HG03469 (cell line): ENCODE data around the gene OR5J2.
"Not testable (repeated sequence)": the region's sequence is repeated elsewhere in the genome, so short reads cannot be mapped to it uniquely, and the experiment has no call there.

ENCODE experiments used
- ATAC-seq: cut with Tn5 transposase; IDR thresholded peaks from one replicate; pipeline ENCODE4 v1.9.1; 2021; ENCODE audit warnings: mild to moderate bottlenecking, moderate library complexity, moderate number of reproducible peaks; ENCODE audit not compliant: unreplicated experiment

Gene OR5J2

GRCh38 chr11:56176318-56176717, at the start of gene OR5J2:
Gene OR5J2, plus strand, starts transcription at chr11:56176618. Its CDS starts 0 bp downstream, at chr11:56176618.
- ATAC-seq: no peak

GRCh38 chr11:56140151-56140661, 36.2 kb upstream of the OR5J2 start, which contains the start of gene OR8J3:
Gene OR8J3, minus strand, starts transcription at chr11:56140201. Its CDS starts 2,483 bp downstream, at chr11:56137718.
- no peak for ATAC-seq

GRCh38 chr11:56143681-56144080, 32.7 kb upstream of the OR5J2 start:
- not testable (repeated sequence) for ATAC-seq

- ATAC-seq: no peak
Observed at GRCh38 chr11:56151376-56151775, 25.0 kb upstream of the OR5J2 start.

- ATAC-seq: no peak
Observed at GRCh38 chr11:56152333-56152732, 24.1 kb upstream of the OR5J2 start.

- ATAC-seq: no peak
Observed at GRCh38 chr11:56160217-56160616, 16.2 kb upstream of the OR5J2 start, which contains the start of gene OR8K5. Gene OR8K5, minus strand, starts transcription at chr11:56160317. Its CDS starts 0 bp downstream, at chr11:56160317.

GRCh38 chr11:56163804-56164203, 12.6 kb upstream of the OR5J2 start:
- no peak for ATAC-seq

- no peak for ATAC-seq
Observed at GRCh38 chr11:56172256-56172830, 4.1 kb upstream of the OR5J2 start.

- ATAC-seq: no peak
Observed at GRCh38 chr11:56183459-56183858, 7.0 kb downstream of the OR5J2 start.

- no peak for ATAC-seq
Observed at GRCh38 chr11:56188602-56189001, 12.2 kb downstream of the OR5J2 start.

- no peak for ATAC-seq
Observed at GRCh38 chr11:56196705-56197104, 20.3 kb downstream of the OR5J2 start.

GRCh38 chr11:56197367-56197766, 20.9 kb downstream of the OR5J2 start:
- ATAC-seq: no peak

- no peak for ATAC-seq
Observed at GRCh38 chr11:56207790-56208189, 31.4 kb downstream of the OR5J2 start.

- ATAC-seq: no peak
Observed at GRCh38 chr11:56214537-56214936, 38.1 kb downstream of the OR5J2 start.

- ATAC-seq: not testable (repeated sequence)
Observed at GRCh38 chr11:56219735-56220134, 43.3 kb downstream of the OR5J2 start.
